ENCODE results near the gene SELENOS.

GRCh38 chr15:101240358-101240757 is 36.9 kb downstream of the SELENOS start:
- TF ChIP-seq EZH2 (optimal IDR thresholded peaks at IDR 0.05; ENCODE audit: low read depth, low read length) (no peak), CTCF (IDR thresholded peaks at IDR 0.05; ENCODE audit: low read length) (no peak), EZH2phosphoT487 (IDR thresholded peaks at IDR 0.05; ENCODE audit: low read length) (no peak)
